Measurements from ENCODE around the gene HBD. TPM values are rescaled to one million over a fixed set of nuclear protein-coding genes. Genes with fewer than 3 reads are reported as not detected.

The HBD gene
- total and polyA plus RNA-seq, 2 donors (not counting 3 experiments of a cell fraction or from before 2014, with no cell fraction given) = not detected

DNA sequence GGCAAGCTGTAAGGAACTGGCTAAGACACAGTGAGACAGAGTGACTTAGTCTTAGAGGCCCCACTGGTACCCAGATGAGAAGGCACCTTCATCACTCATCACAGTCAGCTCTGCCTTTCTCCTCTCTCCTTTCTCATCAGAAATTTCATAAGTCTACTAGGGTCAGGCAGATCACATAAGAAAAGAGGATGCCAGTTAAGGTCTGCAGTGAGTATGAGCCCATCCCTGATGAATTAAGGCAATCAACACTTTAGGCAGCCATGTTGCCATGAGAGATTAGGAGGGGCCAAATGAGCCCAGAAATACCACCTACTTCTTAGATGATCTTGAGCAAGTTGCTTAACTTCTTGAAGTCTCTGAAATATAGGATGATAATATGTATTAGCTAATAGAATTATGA, 47.3 kb upstream of the HBD start:
- TF ChIP-seq MYC (IDR thresholded peaks at IDR 0.05; ENCODE audit: low read depth, low read length) (no peak), POLR2A (IDR thresholded peaks at IDR 0.05; ENCODE audit: low read depth, low read length) (no peak), POLR2AphosphoS5 (IDR thresholded peaks at IDR 0.05; ENCODE audit: insufficient read depth, low read depth, low read length) (no peak), EZH2 (IDR thresholded peaks at IDR 0.05; ENCODE audit: borderline replicate concordance, low read depth, low read length, severe bottlenecking) (no peak), GATA2 (IDR thresholded peaks at IDR 0.05; ENCODE audit: insufficient read depth, insufficient read length, low read depth, low read length) (no peak), FOS (IDR thresholded peaks at IDR 0.05; ENCODE audit: borderline replicate concordance, insufficient read depth, low read length) (no peak), JUN (IDR thresholded peaks at IDR 0.05; ENCODE audit: borderline replicate concordance, insufficient read depth, insufficient read length, low read depth) (no peak)
- TF ChIP-seq, protein P1, sequence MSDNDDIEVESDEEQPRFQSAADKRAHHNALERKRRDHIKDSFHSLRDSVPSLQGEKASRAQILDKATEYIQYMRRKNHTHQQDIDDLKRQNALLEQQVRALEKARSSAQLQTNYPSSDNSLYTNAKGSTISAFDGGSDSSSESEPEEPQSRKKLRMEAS (IDR thresholded peaks at IDR 0.05; ENCODE audit: insufficient read depth, insufficient read length) = no peak
- TF ChIP-seq, protein P2, sequence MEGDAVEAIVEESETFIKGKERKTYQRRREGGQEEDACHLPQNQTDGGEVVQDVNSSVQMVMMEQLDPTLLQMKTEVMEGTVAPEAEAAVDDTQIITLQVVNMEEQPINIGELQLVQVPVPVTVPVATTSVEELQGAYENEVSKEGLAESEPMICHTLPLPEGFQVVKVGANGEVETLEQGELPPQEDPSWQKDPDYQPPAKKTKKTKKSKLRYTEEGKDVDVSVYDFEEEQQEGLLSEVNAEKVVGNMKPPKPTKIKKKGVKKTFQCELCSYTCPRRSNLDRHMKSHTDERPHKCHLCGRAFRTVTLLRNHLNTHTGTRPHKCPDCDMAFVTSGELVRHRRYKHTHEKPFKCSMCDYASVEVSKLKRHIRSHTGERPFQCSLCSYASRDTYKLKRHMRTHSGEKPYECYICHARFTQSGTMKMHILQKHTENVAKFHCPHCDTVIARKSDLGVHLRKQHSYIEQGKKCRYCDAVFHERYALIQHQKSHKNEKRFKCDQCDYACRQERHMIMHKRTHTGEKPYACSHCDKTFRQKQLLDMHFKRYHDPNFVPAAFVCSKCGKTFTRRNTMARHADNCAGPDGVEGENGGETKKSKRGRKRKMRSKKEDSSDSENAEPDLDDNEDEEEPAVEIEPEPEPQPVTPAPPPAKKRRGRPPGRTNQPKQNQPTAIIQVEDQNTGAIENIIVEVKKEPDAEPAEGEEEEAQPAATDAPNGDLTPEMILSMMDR (IDR thresholded peaks at IDR 0.05; ENCODE audit: extremely low read depth in 1 of 2, insufficient read depth in 1 of 2, low read depth in 1 of 2, low read length in 2 of 2) = no peak
- no peaks in the 10 kb centered on the region for H3K9me3 ChIP-seq (replicated peaks; ENCODE audit: control insufficient read depth, insufficient read depth, low read length)
- intact Hi-C loops (cut with micrococcal nuclease) (no loop called here), dilution Hi-C loops (cut with MboI; ENCODE audit: extremely low pct_ligation_motif_present, low sequenced_read_pairs) (no loop called here)
- no peak for FAIRE-seq
- no peaks in the 10 kb centered on the region for H3K79me2 ChIP-seq (ENCODE audit: control insufficient read depth, insufficient read depth, low read length)
- ChIA-PET POLR2A (no interaction called here), CTCF (interaction anchor here (1.3 to 1.6 kb wide), 2 partner anchors 15 to 83 kb away, joined by 4 to 5 read pairs; no protein-coding TSS in a partner anchor)
- no peak for DNase-seq (ENCODE audit: low read depth, low spot score)
- H4K20me1 ChIP-seq (replicated peaks; ENCODE audit: control insufficient read depth, extremely low read depth, insufficient read depth, low read length) = no peaks in the 10 kb centered on the region
- H3K27ac ChIP-seq (ENCODE audit: insufficient read depth, low read depth, low read length) = no peak overlapping the region
- no peak overlapping the region for H3K9ac ChIP-seq (replicated peaks; ENCODE audit: extremely low read depth, insufficient read depth, low read length)
- no peak overlapping the region for H3K4me3 ChIP-seq (replicated peaks in 1 of 3; ENCODE audit: insufficient read depth in 1 of 3, low read depth in 1 of 3, low read length in 3 of 3)
- no peak overlapping the region for H2AFZ ChIP-seq (ENCODE audit: low read depth, low read length)
- no peaks in the 10 kb centered on the region for H3K27me3 ChIP-seq (ENCODE audit: control insufficient read depth in 2 of 2, insufficient read depth in 2 of 2, low read length in 2 of 2)
- H3K4me2 ChIP-seq (ENCODE audit: insufficient read depth, low read length) = no peak overlapping the region
- no peaks in the 10 kb centered on the region for H3K36me3 ChIP-seq (ENCODE audit: control insufficient read depth in 2 of 2, extremely low read depth in 1 of 2, insufficient read depth in 2 of 2, low read length in 2 of 2)
- H3K4me1 ChIP-seq (ENCODE audit: control insufficient read depth, extremely low read depth, insufficient read depth, low read length) = peaks cover 11% of the 10 kb centered on the region
- no TSS peak for BruUV-seq (replicated peaks)
- no peaks in the 10 kb centered on the region for H3K9me1 ChIP-seq (replicated peaks; ENCODE audit: control insufficient read depth, extremely low read depth, insufficient read depth, low read length)

Data from endothelial cell of umbilical vein (primary cell).